Measurements from ENCODE around the gene CNBD2.
"Not testable (repeated sequence)": the region's sequence is repeated elsewhere in the genome, so short reads cannot be mapped to it uniquely, and the experiment has no call there.

Gene CNBD2

DNA sequence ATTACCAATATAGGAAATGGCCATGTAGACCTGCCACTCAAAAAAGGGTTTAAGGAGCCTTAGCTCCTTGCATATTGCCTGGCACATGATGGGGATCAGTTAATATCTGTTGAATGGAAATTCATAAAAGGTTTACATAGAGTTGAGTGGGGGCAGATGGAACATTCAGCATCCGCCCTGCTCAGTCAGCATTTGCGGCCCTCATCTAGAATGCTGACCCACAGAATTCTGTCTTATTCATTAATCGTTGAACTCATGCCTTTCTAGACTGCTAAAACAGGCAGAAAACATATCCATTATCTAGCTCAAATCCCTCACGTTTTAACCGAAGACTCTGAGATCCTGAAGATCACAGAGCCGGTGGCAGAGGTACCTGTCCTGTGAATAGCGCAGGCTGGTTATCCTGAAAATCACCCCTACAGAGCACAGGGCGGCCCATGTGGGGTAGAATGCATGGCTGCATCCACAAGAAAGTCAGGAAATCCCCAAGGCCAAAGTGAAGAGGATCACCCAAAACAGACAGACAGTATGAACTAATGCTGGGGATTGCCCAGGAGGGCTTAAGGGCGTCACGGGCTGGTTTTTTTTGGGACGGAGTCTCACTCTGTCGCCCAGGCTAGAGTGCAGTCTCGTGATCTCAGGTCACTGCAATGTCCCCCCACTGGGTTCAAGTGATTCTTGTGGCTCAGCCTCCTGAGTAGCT is 59.9 kb downstream of the CNBD2 start:
- no peak for DNase-seq

DNA sequence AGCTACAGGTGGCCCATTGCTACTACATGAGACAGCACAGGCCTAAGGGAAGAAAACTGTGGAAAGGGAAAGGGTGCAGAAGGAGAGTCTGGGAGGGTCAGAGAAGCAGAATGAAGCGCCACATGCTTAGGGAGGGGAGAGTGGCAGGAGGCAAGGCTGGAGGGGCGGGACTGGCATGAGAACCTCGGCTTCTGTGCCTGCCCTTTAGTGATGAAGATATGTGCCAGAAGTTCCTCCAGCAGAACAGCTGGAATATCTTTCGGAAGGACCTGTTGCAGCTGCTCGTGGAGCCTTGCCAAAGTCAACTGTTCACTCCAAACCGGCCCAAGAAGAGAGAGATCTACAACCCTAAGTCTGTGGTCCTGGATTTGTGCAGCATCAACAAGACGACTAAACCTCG is 61.8 kb downstream of the CNBD2 start:
- DNase-seq, result no peak

DNA sequence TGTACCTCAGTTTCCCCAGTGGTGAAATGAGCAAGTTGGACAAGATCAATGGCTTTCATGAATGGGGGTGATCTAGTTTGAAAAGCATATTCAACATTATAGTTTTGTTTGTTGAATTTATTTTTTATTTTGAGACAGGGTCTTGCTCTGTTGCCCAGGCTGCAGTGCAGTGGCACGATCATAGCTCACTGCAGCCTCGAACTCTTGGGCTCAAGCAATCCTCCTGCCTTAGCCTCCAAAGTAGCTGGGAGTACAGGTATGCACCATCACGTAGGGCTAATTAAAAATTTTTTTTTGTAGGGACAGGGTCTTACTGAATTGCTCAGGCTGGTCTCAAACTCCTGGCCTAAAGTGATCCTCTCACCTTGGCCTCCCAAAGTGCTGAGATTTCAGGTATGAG is 63.4 kb downstream of the CNBD2 start:
- no peak for DNase-seq

DNA sequence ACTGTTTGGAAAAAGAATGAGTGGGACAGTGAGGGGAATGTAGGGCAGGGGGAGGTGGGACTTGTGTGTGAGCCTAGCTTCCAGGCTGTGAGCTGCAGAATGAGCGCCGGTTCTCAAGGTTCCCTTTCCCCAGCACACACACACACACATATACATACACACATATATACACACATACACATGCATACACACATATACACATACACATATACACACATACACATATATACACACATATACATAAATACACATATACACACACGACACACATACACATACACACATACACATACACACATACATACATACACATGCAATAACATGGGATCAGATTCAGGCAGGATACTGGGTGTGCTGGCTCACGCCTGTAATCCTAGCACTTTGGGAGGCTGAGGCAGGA is 66.5 kb downstream of the CNBD2 start:
- DNase-seq, result no peak

DNA sequence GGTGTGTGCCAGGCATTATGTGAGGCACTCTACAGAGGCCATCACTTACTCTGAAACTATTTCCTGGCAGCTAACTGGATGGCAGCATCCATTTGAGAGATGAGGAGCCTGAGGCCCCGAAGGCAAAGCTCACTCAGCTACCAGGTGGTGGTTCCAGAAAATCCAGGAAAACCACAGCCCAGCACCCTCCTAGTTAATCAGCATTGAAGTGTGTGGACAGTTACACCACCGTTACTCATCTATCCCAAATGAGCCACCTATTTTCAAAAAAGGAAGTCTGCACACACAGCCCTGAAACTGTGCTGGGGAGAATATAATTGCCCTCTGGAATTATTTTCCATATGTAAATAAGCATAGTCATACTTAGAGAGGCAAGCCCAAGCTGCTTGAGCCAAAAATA is 67.4 kb downstream of the CNBD2 start:
- peak; percentile 44 for DNase-seq

DNA sequence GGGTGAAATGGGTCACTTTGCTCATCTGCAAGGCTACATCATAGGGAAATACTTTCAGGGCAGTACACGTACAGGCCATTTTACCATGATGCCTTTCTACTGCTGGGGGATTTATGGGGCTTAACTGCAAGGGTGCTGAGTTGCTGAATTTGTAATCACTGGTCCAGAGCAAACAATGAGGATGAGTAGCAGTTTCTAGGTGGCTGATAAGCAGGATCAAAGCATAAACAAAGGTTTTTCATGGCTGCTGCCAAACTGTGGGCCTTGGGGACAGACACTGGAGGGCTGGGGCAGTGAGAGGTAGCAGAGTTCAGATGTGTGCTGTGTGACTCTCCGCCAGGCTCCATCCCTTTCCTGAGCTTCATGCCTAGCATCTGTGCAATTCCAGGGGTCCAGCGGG is 68.3 kb downstream of the CNBD2 start:
- DNase-seq, result no peak

DNA sequence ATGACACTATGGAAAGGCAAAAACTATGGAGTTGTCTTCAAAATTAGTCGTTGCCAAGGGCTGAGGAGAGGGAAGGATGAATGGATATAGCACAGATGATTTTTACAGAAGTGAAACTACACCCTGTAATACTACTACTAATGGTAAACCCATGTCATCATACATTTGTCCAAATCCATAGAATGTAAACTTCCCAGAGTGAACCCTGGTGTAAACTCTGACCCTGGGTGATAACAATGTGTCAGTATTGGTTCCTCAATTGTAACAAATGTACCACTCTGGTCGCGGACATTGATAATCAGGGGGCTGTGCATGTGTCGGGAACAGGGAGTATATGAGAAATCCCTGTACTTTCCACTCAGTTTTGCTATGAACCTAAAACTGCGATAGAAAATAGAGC is 72.2 kb downstream of the CNBD2 start:
- no peak for DNase-seq

DNA sequence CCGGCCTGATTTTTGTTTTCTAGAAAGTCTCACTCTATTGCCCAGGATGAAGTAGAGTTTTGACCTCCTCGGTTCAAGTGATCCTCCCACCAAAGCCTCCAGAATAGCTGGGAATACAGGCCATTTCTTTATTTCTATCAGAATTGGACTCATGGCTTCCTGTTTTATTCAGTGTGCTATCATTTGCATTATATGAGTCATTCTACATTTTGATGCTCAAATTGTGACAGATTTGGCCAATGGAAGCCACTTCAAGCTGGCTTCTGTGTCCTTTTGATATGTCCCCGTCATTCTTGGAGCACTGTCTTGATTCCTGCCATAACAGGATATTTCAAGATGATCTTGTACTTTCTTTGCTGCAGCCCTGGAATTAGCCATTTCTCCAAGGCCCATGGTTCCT is 75.1 kb downstream of the CNBD2 start:
- no peak for DNase-seq

DNA sequence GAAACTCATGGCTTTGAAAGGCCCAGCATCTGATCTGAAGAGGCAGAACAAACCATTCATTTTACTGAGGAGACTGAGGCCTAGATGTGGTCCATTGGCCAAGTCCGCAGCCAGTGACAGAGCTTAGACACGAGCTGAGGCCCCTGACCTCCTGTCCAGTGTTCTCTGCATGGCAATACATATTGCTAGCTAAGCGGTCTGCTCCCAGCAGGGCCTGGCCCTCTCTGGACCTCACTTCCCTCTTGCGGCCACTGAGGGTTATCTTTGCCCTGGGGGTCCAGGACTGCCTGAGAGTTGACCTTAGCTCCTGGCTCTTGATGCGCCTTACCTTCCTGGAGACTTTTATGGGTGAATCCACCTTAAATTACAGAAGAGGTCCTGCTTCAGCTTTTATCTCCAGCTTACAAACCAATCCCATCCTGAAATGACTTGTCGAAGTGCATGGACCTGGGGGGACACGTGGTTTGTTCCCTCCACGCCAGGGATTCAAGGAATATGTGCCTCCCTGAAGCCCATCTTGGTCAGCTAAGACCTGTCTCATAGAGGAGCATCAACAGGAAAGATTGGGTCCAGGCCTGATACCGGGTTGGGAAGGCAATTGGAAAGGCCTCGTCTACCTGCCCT is 75.6 kb downstream of the CNBD2 start:
- no peak for DNase-seq

DNA sequence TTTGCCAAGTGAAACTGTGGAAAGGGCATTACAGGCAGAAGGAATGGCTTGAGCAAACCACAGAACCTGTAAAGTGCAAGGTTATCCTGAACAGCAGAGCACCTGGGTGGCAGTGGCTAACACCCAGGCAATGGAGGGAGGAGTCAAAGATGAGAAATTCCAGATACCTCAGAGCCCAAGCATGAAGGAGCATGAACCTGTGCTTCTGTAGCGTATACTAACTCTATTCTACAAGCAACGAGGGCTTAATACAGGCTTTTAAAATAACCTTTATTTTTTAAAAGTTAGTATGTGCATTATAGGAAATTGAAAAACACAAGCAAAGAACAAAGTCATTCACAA is 77.0 kb downstream of the CNBD2 start:
- DNase-seq, result no peak

DNA sequence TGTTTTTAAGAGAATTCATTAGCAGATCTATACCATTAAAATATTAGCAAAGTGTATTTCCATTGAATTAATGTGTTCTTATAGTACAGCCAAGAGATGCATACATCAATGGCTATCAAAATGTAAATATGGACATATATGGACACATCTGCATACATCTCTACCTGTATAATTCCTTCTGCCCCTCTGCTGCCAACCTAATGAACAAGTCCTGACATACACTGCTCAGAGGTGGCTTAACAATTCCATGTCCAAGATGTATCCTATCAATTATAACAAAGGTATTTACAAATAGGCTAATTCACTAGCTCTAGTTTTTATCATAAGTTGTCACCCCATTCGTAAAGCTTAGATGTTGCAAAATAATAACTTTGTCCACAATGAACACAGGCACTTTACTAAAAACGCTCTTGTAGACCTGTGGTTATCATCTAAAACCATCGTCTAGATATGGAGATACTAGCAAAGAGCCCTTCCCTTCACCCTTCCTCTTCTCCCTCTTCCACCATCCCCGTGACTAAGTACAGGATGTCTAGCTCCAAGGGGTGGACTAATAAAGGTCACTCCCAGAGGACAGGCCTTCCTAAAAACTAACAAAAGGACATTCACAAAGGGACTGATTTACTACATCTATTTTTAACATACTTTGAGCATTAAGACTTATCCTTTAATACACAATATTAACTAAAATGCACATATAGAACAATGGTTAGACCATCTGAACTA is 77.8 kb downstream of the CNBD2 start:
- not testable (repeated sequence) for DNase-seq

DNA sequence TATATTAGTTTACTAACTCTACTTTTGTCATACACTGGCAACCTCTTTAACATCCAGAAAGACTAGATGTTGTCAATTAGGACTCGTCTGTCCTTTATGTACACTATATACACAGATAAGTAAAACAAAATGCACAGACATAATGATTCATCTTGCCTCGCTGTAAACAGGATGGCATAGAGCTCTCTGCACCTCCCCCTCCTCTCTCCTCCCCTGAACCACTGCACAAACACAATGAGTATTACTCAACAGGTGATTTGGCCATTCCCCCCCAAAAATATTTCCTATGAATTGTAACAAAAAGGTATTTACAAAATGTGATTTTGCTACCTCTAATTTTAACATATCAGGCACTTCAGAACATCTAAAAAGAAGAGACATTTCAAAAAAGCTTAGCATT is 81.0 kb downstream of the CNBD2 start:
- DNase-seq, result not testable (repeated sequence)

DNA sequence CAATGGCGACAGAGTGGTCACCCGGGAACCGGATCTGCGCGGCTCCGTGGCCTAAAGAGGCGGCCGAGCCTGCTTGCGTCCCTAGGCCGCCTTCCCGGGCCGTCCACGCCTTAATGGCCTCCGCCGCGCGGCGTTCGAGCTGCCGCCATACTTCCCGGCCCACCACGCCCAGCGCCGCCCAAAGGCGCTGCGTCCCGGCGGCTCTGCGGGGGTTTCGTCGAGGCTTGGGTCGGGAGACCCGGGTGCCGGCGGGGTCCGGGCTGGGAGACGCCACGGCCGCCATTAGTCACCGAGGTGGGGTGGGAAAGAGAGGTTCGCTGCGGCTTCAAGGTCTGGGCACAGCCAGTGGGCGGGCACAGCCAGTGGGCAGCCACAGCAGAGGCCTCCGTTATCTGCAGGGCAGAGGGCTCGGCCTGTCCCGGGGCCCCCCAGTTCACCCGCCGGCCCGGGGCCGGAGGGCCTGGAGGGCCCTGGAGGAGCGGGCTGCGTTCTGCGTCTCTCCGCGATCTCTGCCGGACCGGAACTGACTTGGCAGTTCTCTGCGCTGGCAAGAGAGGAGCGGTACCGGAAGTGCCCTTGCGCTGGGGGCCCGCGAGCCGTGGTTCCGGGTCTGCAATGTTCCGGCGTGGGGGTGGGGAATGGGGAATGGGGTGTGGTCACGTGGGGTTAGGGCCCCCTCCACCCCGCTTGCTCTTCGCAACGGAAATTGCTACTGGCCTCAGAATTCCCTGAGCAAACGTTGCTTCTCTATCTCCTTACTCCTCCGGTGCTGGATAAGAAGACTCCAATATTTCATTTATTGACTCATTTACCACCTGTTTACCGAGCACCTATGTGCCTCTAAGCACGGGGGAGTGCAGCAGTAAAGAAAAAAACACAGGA is 82.3 kb downstream of the CNBD2 start:
- peak; percentile 87 for DNase-seq

DNA sequence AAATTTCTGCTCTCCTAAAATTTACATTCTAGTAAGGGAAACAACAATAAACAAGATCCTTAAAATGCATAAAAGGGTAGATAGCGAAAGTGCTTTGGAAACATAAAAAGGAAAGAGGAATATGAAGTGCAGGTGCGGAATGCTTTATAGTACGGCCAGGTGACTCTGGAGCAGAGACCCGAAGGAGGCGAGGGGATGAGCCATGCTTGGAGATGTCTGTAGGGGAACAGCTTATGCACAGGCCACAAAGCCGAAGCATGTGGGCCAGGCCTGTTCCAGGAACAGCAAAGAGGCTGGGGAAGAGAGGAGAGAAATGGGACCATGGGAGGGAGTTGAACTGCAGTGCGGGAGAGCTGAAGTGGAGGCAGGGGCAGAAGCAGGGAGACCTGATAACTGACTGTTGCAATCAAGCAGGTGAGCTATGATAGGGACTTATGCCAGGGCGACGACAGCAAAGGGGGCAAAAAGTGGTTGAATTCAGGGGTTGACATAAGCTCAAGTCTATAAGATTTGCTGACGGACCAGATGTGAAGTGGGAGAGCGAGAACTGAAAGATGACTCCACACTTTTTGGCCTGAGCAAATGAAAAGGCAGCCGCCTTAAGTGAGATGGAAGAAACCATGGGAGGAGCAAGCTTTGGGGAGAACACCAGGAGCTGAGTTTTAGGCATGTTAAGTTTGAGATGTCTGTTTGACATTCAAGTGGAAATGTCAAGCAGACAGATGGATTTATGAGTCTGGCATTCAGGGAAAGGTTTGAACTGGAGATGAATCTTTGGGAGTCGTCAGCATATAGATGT is 83.1 kb downstream of the CNBD2 start:
- no peak for DNase-seq

DNA sequence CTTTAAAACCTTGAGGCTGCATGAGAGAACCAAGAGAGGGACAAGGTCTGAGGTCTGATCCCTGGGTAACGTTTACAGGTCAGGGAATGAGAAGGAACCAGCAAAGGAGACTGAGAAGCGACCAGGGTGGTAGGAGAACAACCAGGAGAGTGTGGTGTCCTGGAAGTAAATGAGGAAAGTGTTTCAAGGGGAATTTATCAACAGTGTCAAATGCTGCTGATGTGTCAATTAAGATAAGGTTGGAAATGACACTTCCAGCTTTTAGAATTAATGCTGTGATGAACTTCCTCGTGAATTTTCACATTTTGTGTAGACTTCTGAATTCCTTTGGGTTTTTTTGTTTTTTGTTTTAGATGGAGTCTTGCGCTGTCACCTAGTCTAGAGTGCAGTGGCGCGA is 83.7 kb downstream of the CNBD2 start:
- DNase-seq, result no peak

DNA sequence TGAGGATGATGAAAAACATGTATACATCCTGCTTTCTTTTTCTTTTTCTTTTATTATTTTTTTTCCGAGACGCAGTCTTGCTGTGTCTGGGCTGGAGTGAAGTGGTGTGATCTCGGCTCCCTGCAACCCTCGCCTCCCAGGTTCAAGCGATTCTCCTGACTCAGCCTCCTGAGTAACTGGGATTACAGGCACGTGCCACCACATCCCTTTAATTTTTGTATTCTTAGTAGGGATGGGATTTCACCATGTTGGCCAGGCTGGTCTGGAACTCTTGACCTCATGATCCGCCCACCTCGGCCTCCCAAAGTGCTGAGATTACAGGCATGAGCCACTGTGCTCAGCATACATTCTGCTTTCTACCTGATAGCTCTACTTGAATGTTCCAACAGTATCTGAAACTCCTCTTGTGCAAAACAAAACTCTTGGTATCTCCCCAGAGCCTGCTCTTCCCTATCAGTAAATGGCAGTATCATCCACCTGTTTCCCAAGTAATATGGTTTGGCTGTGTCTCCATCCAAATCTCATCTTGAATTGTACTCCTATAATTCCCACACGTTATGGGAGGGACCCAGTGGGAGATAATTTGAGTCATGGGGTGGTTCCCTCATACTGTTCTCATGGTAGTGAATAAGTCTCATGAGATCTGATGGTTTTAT is 85.6 kb downstream of the CNBD2 start:
- DNase-seq, result not testable (repeated sequence)

DNA sequence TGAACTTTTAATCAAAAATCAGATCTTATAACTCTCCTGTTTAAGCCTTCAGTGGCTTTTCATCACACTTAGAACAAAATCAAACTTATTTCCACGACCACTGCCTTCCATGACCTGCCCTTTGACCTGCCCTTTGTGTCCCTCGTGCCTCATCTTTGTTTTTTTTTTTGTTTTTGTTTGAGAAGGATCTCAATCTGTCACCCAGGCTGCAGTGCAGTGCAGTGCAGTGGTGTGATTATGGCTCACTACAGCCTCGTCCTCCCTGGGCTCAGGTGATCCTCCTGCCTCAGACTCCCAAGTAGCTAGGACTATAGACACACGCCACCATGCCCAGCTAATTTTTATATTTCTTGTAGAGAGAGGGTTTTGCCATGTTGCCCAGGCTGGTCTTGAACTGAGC is 86.8 kb downstream of the CNBD2 start:
- DNase-seq, result no peak

DNA sequence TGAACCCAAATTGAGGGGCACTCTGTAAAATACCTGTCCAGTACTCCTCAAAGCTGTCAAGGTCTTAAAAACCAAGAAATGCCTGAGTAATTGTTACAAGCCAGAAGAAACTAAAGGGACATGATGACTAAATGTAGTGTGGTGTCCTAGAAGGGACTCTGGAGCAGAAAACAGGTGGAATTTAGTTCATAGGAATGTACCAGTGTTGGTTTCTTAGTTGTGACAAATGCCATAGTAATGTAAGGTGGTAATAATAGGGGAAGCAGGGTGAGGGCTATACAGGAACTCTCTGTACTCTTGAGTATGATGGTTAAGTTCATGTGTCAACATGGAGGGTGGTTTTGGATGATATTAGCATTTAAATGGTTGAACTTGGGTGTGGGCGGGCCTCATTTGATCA is 92.3 kb downstream of the CNBD2 start:
- no peak for DNase-seq

DNA sequence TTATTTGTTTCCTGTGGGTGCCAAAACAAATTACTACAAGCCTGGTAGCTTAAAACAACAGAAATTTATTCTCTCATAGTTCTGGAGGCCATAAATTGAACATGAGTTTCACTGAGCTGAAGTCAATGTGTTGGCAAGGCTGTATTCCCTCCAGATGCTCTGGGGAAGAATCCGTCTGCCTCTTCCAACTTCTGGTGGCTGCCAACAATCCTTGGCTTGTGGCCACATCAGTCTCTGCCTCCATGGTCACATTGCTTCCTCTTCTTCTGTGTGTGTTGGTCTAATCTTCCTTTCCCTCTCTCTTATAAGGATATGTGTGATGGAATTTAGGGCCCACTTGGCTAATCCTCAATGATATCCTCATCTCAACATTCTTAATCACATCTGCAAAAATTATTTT is 93.4 kb downstream of the CNBD2 start:
- no peak for DNase-seq

DNA sequence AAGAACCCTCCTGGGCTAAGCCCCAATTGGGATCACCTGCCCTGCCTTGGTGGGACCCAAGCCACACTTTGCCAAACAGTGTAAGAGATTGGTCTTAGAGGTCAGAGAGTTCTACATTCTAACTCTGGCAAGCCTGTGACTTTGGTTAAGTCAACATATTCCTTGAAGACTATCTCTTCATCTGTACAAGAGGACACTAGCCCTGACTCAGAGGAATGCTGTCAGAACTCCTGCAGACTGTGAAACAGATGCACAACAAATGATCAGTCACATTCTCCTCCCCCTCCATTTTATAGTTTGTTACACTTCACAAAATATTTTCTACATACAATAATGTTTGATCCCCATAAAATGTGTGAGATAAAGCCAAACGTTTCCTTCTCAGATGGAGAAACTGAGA is 94.4 kb downstream of the CNBD2 start:
- DNase-seq, result no peak

DNA sequence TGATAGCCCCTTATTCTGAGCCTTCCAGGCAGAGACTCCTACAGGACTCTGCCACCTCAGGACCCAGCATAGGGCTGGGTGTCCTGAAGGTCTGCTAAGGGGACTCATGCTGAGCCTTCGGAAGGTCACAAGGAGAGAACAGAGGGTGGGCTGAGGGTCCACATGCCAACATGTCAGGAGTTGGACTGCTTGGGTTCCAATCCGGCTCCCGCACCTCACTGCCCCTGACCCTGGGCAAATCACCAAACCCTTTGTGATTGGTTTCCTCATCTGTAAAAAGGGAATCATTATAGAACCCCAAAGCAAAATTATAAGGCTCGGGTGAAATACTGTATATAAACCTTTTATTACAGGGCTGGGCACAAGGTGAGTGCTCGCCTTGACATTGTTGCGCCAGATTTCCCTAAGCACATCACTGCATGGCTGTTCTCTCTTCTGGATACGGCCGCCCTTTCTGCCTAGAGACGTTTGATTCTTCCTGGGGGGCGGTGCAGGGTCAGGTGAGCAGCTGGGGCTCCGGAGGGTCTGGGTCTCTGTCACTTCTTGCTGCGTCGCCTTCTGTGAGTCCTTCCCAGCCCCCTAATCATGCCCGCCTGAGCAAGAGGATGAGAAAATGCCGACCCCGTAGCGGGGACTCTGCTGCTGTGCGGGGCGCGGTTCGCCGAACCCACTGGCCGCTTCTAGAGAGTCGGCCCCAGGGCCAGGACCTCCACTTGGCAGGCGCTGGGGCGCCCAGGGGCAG is 95.7 kb downstream of the CNBD2 start:
- DNase-seq, result no peak
